HG03354 (cell line): ENCODE results near the gene RASGRF1.

Source experiments
- ATAC-seq: cut with Tn5 transposase; IDR thresholded peaks from one replicate; pipeline ENCODE4 v1.9.1; 2021; ENCODE audit warnings: mild to moderate bottlenecking; ENCODE audit not compliant: unreplicated experiment, poor library complexity, severe bottlenecking

Gene RASGRF1

DNA sequence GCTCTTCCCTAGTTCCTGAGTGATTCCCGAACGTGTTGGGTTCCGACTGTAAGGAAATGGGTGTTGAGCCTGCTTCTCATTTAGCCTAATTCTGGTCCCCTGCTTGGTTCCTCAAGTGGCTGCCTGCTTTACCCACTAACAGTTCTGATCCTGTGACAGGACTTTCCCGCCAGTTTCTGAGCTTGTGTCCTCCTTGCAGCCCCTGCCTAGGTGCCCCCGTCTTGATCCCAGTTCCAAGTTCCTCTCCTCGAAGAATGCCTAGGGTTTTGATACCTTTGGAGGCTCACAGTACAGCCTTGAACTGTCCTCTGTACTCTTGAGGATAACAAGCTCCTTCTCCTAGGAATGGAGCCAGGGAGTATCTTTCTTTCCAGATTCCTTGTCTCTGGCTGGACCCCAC is 12.0 kb upstream of the RASGRF1 start:
- ATAC-seq = no peak

DNA sequence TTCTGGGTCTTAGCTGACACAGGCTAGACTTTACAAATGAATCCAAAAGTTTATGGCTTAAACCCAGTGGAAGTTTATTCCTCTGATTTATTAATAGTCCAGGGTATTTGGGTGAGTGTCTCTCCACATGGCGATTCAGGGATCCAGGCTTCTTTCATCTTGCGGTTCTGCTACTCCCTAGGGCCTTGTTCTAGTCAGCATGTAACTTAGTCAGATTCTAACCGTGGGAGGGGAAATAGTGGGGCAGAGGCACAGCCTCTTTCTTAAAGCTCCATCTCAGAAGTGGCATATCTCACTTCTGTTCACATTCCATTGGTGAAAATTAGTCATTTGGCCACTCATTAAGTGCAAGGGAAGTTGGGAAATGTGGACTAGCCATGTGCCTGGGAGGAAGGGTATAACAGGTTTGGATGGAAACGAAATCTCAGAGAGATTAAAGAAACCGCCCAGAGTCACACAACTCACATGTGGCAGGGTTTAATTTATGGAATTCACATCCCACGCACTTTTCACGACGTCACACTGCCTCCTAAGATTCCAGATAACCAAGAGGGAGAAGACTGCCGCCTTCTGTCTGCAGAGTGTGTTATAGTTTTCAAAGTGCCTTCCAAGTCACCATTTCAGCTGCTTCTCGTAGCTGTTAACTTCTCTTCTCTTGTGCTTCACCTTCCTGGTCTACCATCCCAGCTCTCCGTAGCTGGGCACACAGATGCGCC is 11.4 kb upstream of the RASGRF1 start:
- no peak for ATAC-seq

DNA sequence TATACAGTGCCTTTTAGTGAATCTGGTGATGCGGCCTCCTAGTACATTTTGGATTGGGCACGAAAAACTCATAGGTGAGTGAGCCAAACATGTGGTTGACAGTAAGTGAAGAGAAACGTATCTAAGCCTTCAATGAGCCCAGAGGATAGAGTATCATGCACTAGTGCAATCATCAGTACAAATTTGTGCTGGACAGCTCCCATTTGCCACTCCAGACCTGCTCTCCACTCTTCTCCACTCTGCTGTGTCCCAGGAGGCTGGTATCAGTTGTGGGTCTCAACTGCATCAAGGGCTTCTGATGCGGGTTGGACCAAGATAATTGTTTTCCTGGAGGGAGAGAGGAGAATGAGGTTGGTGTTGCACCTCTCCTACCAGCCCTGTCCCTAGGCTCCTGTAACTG is 9.1 kb upstream of the RASGRF1 start:
- ATAC-seq = no peak

DNA sequence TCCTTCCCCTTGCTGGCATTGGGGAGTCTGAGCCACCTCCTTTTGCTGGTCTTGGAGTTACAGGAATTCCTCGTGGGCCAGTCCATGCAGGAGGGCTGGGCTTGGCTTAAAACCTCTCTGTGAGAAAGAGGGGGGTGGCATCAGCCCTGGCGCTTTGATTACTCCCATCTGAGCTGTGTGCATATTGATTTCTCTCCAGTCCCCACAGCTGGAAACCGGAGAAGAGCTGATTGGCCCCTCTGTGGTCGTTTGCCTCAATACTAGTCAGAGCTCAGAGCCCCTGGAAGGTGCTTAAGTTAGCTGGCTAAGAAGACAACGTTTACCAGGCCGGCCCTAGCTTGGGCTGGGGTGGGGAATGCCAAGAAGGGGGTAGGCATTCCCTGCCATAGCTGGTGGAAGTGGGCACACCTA is 4.0 kb upstream of the RASGRF1 start:
- ATAC-seq = no peak

DNA sequence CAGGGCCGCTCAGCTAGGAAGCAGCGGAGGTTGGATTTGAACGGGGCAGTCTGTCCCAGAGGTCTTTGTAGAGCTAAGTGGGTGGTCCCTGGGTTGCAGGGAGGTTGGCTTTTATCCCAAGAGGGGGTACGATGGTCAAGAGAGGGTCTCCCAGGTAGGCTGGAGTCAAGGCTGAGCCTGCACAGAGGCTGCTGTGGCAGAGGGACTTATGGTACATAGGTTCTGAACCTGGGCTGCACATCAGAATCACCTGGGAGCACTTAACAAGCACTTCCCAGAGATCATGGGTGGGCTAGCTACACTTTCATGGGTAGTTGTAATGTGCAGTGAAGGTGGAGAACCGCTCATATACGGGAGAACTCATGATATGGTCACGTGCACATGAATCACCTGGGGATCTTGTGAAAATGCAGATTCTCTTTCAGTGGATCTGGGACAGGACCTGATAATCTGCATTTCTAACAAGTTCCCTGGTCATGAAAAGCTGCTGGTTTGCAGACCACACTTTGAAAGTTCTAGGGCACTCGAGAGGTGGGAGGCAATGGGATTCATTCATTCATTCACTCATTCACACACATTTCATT is 2.9 kb upstream of the RASGRF1 start:
- ATAC-seq = no peak

DNA sequence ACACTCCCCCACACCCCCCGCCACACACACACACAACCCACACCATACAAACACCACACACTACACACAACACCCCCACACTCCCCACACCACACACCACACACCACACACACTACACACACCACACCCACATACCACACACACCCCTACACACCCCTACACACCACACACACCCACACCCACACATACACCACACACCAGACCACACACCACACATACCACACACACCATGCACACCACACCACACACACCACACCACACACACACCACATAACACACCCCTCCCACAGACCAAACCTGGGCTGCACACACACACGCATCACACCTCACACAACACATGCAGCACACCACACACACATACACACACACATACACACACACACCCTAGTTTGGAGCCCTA is 1.8 kb upstream of the RASGRF1 start:
- no peak for ATAC-seq

DNA sequence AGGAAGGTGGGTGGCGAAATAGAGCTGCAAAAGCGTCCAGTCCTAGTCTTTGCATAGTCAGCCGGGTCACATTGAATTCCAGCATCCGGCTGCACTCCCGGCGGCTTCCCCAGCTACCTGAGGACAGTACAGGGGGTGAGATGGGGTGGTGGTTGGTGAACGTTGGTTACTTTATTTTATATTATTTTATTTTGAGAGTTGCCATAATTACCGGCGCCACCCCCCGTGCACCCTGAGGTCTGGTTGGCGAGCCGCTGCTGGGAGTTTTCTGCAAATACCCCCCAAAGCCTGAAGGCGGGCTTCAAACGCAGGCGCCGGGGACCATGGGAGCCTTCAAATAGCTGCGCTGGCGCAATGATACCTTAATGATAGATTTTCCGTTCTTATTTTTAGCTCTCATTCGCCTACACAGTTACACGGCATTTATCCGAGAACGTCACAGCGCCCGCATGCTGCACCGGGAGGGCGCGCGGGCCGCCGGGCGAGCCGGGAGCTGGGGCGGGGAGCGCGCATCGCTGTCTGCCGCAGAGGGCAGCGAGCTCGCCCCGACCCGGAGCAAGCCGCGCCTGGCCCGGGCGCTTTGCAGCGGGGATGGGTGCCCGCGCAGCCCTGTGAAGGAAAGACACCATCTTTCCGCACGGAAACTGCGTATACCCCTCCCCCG is 756 bp upstream of the RASGRF1 start:
- no peak for ATAC-seq

DNA sequence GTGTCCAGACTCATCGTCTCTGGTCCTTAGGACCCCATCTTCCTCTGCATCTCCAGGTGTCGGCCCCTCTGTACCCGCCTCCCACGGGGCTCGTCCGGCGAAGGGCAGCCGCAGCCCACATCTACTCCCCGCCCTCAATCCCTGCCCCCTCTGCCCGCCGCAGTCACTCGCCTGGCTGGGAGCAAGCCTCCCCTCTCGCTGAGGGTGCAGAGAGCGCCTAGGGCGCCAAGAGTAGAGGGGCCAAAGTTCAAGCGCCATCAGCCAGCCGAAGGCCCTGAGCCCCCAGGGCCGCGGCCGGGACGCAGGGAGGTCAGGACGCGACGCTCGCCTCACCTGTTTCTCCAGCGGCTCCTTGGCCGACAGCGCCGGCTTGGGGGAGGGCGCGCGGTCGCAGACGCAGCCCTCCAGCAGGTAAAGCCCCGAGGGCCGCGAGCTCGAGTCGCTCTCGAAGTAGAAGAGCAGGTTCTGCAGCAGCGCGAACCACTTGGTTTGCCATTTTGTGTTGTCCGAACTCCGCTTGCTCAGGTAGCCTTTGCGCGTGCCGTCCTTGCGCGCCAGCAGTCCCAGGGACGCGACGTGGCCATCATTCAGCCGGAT is 592 bp downstream of the RASGRF1 start:
- ATAC-seq = no peak

DNA sequence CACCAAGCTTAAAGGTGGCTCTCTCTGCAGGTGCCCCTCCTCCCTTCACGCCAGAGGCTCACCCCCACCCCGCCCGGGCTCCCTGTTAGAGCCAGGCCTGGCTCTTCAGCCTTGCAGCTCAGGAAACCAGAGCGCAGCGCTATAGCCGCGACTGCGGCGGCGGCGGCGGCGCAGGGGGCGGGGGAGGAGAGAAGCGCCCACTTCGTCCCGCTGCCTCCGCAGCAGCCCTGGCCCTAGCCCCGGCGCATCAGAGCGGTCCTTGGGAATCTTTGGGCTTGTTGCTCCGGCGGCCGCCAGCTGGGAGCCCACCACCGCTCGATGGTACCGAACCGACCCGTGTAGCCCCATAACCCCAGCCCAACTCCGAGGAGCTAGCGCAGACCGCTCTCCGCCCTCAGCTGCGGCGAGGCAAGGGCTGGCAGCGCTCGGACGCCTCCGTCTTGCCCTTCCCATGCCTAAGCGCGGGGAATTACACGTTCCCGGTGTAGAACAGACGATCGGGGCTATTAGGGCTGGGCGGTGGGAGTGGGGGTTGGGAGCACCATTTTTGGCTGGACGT is 1.2 kb downstream of the RASGRF1 start:
- no peak for ATAC-seq

DNA sequence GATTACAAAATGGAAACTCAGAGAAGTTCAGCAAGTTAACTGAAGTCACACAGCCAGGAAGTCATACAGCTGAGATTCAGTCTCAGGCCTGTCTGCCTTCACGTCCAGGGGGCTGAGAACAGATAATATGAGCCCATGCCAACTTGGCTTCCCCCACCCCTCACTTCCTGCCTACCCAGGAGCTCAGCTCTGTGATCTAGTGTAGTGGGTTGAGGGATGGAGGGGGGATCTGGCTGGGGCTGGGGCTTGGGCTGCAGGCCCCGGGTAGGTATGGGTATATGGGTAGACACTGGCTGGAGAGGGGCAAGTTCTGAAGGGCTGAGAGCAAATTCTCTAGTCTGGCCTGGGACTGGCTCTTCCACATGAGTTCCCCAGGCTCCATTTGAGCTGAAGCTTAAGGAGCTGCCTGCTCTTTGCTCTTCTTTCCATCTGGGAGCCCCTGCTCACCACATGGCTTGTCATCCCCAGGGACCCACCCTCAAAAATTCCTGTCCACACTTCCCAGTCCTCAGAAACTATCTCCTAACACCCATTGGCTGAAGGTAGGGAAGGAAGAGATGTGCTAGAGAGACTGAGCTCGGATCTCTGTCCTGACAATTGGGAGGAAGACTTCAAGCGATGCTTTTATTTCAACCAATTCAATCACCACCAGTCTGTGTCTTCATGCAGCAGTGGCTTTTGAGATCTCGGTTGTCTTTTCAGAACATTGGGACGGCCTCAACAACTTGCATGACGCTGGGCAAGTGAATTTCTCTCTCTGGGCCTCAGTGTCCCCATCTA is 2.0 kb downstream of the RASGRF1 start:
- no peak for ATAC-seq

DNA sequence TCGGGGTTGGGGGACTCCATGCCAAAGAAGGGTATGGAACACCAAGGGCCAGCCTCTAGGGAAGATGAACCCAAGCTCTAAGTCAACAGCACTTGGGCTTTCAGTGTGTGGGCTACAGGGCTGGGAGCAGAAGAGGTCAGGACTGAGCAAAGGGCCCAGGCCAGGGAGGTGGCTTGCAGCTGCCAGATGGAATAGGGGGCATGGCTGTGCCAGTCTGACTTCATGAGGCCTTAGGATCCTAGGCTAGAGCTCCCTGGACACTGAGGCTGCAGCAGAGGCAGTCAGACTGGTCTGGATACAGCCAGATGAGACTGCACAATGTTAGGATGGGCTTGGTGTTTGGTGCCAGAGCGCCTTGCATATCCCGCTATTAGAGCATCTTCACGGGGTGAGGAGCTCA is 3.8 kb downstream of the RASGRF1 start:
- ATAC-seq = no peak

DNA sequence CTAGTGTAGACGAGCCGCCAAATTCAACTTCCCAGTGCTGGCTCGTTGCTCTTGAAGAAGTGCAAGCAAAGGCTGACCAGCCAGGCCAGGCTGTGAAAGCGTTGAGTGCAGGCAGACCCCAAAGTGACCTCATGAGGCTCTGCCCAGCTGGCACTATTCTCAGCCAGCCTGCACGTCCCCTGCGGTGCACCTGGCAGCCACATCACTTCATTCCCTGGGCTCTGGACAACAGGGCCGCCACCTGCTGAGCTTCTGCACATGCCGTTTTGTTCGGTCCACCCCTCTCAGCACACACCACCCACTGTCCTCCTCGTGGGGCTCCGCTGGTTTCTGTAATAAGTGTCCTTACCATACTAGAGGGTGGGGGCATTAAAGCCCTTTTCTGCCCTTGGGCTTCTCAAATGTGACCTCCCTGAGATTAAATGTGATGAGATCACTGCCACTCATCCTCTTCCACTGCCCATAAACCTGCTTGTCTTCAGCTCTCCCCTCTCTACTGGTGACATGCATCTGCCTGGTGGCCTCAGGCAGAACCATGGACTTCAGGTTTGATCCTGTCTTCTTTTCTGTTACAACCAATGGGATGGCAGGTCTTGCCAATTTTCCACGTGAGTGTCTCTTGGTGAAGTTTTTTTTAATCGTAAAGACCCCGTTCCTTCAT is 6.1 kb downstream of the RASGRF1 start:
- ATAC-seq = no peak

DNA sequence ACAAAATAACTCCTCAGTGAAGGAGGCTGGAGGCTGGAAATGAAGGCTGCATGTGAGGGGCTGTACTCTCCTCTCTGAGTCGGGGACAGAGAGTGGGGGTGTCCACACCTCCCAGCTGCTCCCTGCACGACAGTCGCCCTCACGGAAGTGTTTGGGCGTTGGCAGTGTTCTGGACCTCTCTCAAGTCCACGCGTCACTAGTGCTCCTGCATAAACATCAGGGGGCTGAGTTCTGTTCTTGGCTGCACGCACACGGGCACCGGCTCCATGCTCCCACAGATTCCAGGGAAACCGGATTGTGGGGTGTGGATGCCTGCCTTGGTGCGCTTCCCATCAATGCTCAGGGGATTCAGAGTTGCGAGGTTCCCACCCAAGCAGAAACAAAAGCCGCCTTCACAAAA is 7.4 kb downstream of the RASGRF1 start:
- no peak for ATAC-seq

DNA sequence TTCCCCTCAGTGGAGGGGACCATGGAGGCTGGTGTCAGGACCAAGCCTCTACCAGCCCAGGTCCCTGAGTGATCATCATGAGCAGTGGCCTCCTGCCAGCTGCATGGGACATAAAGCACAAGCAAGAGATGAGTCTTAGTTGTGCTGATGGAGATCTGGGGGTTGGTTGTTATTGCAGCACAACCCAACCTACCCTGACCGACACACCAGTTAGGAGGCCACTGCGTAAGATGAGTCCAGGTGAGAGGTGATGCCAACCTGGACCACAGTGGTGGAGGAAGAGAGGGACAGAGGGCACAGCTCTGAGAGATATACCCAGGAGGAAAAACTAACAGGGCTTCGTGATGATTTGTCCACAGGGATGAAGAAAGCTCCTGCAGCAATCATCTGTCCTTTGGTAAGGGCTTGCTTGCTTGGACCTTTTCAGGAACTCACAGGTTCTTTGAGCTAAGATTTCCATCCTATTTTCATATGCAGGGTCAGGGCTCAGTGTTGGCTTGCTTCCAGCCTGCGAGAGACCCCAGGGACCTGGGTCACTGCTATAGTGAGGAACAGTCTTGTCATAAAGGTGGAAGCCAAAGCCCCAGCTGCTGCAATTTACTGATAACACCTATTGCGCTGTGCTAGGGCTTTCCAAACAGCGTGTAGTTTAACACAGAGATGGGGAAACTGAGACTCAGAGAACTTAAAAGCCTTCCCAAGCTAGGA is 8.1 kb downstream of the RASGRF1 start:
- ATAC-seq = no peak

DNA sequence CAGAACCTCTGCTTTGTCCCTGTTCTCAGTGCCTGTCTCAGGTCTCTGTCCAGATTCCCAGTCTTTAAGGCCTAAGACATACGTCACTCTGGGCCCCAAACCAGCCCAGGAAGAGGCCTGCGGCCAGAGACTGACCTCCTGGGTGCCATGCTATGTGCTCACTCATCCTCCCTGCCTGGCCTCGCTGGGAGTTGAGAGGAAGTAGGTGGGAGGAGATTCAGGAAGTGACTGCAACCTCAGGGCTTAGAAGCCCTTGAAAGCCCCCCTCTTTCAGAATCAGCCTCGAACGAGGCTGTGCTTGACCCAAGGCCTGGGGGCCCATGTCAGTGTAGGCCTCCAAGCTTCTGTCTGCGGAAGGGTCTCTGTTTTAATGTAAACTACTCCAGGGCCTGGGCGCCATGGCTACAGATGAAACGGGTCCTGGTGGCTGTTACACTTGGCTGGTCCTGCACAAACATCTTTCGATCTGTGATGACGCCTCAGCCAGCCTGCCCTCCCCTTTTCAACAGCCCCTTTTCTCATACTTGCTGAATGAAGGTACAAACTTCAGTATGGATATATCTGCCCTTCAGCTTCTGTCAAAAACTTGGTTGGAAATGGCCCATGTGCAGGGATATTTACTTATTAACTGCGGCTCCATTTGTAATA is 11.7 kb downstream of the RASGRF1 start:
- no peak for ATAC-seq

DNA sequence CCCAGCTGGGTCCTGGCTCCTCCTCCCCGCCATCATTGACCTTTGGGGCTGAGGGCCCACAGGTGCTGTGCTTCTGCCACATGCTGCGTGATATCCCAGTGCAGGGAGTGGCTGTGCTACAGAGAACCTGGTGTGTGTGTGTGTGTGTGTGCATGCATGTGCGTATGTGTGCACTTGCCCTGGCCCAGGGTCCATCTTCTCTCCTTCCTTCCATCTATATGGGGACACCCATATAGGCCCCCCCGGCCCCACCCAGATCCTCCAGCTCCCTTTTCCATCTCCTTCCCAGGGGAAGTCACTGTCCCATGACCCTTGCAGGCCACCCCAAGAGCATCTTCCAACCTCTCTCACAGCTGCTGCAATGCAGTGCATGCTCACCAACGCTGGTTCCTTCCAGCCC is 12.6 kb downstream of the RASGRF1 start:
- ATAC-seq = no peak

DNA sequence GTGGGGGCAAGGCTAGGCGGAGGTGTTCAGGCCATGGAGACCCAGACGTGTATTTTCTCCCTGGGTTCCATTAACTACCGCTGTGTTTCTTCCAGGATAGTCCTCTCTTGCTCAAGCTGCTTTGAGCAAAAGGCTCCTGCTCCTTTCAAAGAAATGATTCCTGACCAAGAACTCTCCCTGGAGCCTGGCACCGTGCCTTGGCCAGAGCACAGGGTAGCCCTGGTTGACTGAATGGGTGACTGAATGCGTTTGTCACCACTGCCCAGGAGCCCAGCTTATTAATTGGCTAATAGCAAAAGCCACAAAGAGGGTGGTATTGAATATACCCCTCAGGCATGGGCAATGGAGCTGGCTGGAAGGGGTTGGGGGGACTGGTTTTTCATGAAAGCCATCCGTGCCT is 13.9 kb downstream of the RASGRF1 start:
- ATAC-seq = no peak

DNA sequence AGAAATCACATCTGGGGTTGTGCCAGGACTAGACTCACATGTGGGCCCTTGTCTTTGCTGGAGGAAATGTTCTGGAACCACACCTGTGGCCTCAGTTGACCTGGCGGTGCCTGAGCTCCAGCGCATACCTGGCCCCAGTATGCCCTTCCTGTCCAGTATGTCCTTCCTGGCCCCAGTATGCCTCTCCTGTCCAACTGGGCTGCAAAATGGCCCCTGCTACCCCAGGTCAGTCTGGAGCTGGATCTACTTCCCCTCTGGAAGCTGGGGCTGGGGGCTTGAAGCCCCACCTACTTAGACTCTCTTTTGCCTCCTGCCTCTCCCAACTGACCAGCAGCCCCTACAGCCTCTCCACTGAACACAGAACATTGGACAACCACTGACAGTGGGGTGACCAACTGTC is 15.3 kb downstream of the RASGRF1 start:
- ATAC-seq = no peak
